Measurements from ENCODE around the gene PABPC3. TPM values are rescaled to one million over a fixed set of nuclear protein-coding genes. Genes with fewer than 3 reads are reported as not detected.
A peak's percentile ranks its signal among the peaks of the same experiment; 100 is the strongest.

PABPC3 gene
- total RNA-seq, 1 donor from 2014 or later, result 0.13 TPM

DNA sequence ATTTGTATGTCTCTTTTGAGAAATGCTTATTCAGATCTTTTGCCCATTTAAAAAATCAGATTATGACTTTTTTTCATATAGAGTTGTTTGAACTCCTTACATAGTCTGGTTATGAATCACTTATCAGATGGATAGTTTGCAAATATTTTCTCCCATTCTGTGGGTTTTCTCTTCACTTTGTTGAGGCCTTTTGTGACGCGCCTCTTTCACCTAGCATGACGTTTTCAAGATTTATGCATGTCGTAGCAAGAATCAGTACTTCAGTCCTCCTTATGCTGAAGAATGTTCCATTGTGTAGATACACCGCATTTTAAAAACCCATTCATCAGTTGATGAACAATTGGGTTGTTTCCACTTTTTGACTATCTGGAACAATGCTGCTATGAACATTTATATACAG lies 13.4 kb downstream of the PABPC3 start:
- ATAC-seq (no peak), DNase-seq (ENCODE audit: low spot score) (no peak)
- intact Hi-C loops (cut with DNase I), result no loop called here

DNA sequence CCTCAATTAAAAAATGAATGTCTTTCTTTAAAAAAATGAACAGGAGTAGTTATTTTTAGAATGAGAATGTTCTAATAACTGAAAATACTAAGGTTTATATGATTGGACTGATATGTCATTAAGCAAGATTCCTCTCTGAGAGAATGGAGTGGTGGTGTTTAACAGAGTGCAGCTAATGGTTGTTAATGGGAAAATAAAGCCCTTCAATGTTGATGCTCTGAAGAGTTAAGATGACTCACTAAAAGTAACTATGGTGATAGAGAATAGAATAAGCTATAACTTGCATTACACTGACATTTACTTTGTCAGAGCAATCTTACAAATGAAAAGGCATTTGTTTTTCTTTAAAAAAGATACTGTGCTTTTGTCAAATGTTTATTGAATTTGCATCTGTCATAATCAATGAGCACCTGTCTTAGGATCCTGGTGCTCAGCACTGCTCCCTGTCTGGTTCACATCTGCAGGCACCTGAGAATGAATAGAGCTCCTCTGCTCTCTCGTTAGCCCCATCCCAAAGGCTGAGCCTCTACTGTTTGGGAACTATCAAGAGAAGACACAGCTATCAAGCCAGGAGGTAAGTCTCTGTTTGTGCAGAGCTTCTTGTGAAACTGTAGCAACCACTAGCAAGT lies 15.1 kb downstream of the PABPC3 start:
- ATAC-seq (no peak), DNase-seq (ENCODE audit: low spot score) (no peak)
- intact Hi-C loops (cut with DNase I), result no loop called here

DNA sequence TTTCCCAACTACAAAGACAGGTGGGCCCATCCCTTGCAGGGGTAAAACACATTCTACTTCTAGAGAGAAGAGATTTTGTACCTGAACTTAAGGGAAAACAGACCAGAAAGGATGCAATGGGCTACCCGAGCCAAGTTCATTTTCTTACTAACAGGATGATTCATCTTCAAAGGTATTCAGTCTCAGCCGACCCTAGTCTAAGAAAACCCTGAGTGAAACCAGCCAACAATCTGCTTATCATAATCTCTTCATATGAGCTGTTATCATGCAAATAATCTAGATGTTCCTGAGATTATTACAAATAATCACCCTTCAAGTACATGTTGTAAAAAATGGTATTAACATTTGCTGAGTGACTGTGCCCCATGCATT lies 15.6 kb downstream of the PABPC3 start:
- intact Hi-C loops (cut with DNase I), result no loop called here
- DNase-seq (ENCODE audit: low spot score), result no peak

GRCh38 chr13:25112695-25113255 lies 16.8 kb downstream of the PABPC3 start:
- intact Hi-C loops (cut with DNase I), result no loop called here
- ATAC-seq (no peak), DNase-seq (ENCODE audit: low spot score) (no peak)

More for the DNA sequence above, 15.6 kb downstream of the PABPC3 start:
- no peak for ATAC-seq

DNA sequence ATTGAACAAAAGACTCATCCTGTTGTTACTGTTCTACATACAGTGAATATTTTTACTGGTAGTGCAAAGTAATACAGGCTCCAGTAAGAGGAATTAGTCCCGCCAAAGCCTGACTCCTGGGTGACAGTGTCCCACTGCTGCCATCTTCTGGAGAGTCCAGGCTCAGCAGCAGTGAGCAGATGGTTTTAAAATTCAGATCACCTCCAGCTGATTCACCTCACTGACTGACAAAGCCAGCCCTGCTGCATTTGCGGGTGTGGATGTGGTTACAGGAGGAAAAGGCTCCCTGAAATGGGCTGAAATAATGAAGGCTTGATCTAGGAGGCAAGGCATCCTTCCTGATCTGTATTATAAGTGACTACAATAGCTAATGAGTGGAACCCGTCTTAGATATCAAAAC lies 18.3 kb downstream of the PABPC3 start:
- peak; percentile 64 for ATAC-seq
- DNase-seq (ENCODE audit: low spot score), result peak; percentile 76
- intact Hi-C loops (cut with DNase I), result no loop called here

DNA sequence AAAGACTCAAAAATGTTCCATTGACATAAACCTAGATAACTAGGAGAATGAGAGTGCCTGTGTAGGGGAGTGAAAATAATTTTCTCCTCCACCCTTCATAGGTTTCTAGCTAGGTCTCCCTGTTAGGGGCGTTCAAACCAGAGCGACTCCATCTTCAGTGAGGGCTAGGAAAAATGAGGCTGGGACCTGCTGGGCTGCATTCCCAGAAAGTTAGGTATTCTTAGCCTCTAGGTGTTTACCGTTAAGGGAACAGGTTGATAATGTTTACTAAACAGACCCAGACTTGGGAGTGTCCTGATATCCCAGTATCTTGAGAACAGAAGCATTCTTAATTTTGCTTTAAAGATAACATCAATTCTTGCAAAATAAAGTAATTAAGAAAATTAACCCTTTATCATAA lies 20.1 kb downstream of the PABPC3 start:
- DNase-seq (ENCODE audit: low spot score) (no peak), ATAC-seq (no peak)
- intact Hi-C loops (cut with DNase I), result no loop called here

DNA sequence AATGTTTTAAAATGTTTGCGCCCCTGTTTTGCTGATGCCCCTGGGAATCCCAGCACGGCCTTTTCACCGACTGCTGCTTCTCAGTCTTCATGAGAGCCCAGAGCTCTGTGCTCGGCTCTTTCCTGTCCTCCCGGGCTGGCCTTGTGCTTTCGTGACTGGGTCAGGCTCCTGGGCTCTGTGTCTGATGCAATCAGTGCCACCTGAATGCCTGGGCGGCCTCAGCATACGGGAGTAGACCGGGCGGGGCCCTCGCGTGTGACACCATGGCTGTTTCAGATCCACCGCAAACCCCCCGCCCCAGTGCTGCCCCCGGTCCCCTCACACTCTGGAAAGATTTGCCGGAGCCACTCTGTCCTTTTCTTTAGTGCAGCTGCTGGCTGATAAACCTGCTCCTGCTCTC lies 21.4 kb downstream of the PABPC3 start:
- intact Hi-C loops (cut with DNase I), result no loop called here
- DNase-seq (ENCODE audit: low spot score) (no peak), ATAC-seq (no peak)

DNA sequence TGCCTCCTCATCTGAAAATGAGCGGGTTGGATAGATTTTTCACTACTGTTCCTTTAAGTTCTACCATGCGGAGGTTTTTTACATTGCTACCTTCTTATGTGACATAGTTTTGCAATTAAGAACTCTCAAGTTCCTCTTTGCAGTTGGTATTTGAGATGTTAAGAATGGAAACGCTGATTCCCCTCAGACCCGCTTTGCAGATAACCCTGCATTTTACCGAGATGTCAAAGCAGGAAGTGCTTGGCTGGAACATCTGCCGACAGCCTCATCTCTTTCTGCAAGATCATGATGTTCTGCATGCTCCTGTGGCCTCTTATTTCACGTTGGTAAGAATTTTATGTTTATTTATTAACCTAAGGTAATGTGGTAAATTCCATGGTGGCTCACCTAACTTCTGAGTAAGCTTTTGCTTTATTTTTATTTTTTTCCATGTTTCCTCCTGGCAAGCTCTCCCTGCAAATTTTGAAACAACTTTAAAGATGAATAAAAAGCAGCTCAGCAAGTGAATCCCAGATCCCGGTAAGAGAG lies 22.5 kb downstream of the PABPC3 start:
- intact Hi-C loops (cut with DNase I), result no loop called here
- DNase-seq (ENCODE audit: low spot score), result no peak
- ATAC-seq, result no peak

- intact Hi-C loops (cut with DNase I), result no loop called here
- ATAC-seq, result no peak
- no peak for DNase-seq (ENCODE audit: low spot score)
These were observed 35.0 kb downstream of the PABPC3 start for GRCh38 chr13:25130944-25131343.

DNA sequence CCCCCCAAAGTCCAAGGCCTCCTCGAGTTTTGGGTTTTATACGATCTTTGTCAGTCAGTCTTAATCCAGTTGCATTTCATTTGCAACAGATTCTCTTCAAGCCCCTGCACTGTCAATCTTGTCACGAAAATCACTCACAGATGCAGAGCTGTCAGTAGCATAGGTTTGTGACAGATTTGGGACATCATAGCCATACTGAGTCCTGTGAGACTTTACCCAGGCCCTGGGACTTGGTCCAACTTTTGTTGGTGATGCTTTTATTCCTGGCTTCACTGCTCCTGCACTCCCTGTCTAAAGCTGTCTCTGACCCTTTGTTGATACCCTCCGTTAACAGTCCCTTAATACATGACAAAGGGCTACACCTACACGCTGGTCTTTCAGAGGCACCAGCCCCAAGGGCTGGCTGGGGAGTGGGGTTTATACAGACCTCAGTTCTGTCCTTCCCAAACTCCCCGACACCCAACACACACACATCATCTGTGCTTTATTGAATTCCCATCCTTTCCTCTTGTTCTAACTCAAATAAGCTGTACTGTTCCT lies 36.0 kb downstream of the PABPC3 start:
- ATAC-seq (no peak), DNase-seq (ENCODE audit: low spot score) (no peak)
- intact Hi-C loops (cut with DNase I), result no loop called here

DNA sequence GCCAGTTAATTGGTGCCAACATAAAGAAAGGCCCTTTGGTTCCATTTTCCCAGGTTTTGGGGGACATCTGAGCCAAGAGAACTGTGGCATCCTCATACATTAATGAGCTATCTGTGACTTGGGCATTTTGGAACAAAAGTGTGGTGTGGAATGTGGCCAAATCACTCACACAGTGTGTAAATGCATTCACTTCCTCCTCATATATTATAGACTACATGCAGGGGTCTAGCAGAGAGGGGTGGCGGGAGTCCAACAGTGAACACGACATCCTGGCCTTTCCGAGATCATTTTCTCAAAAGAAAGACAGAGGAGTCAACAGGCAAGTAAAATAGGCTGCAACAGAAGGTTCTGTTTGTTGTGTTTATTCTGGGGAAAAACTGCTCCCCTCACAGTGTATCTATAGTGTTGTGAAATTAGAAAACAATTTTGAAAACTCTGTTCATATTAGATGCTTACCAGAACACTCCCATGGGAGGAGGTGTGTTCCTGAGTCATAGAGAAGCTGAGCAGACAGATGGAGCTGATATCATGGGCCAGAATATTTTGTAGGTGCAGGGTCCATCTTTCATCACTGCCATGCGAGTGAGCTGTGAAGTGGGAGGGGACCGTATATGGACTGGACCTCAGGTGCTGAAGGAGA lies 36.9 kb downstream of the PABPC3 start:
- intact Hi-C loops (cut with DNase I), result no loop called here
- no peak for ATAC-seq
- DNase-seq (ENCODE audit: low spot score), result no peak

GRCh38 chr13:25135896-25136295 lies 40.0 kb downstream of the PABPC3 start:
- no peak for ATAC-seq
- intact Hi-C loops (cut with DNase I), result no loop called here

GRCh38 chr13:25136880-25137787 lies 41.2 kb downstream of the PABPC3 start:
- no peak for ATAC-seq
- no peak for DNase-seq (ENCODE audit: low spot score)
- intact Hi-C loops (cut with DNase I), result no loop called here

More at GRCh38 chr13:25135896-25136295, 40.0 kb downstream of the PABPC3 start:
- DNase-seq (ENCODE audit: low spot score), result no peak

DNA sequence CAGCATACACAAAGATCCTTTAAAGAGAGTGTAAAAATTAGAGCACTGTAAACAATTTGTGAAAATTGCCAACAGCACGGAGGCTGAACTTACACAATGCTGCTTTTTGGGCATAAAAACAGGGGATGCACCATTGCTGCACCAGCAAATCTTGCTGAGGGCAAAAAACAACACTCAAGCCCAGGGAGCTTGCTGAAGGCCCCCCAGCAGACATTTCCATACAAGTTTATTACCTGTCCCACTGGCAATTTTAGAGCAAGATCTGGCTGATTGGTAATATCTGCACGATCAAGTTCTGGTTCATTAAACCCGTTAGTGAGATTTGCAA lies 41.8 kb downstream of the PABPC3 start:
- intact Hi-C loops (cut with DNase I), result no loop called here
- ATAC-seq (no peak), DNase-seq (ENCODE audit: low spot score) (no peak)

DNA sequence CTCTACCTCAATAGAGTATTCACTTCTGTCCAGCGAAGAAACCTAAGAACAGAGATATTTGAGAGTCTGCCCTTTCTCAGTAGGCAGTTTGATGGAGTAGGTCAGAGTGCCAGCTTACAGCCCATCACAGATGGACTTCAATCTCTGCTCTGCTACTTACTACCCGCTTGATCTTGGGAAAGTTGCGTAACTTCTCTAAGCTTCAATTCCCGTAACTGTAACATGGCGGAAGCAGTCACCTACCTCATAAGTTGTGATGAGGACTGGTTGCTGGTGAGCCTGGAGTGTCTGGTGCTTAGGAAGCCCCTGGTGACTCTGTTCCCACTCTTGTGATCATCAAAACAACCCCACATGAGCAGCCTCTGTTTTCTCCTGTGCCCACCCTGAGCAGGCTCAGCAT lies 45.1 kb downstream of the PABPC3 start:
- ATAC-seq (no peak), DNase-seq (ENCODE audit: low spot score) (no peak)
- intact Hi-C loops (cut with DNase I), result no loop called here

GRCh38 chr13:25143706-25144105 lies 47.8 kb downstream of the PABPC3 start:
- DNase-seq (ENCODE audit: low spot score) (no peak), ATAC-seq (no peak)
- intact Hi-C loops (cut with DNase I), result no loop called here

DNA sequence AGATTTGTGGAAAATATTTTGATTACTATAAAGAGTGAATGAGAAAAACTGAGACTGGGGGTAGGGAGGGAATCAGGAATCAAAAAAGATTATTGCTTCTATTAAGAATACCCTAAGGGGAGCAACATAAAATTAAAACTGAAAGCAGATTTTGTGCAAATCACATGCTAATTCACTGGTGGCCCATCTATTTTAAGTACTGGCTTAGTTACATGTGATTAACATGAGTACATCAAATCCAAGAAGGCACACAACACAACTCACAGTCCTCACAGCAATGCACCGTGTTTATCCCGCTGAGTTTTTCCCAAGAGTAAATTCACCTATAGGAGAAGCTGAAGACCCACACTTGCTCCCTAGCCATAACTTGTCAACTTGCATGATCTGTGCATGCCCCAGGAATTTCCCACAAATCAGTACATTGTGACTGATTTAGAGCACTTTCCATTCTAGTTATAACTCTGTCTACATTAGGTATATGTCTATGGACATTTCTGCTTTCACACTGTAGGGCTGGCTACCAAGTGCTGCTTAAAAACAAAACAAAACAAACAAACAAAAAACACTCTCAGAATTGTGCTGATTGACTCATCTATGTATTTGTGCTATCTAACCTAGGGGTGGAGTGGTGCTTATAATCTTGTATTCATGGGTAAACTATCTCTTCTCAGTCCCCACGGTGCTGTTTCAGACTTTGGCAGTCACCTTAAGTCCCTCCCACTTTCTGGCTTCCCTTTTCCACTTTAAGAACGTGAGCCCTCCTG lies 51.9 kb downstream of the PABPC3 start:
- intact Hi-C loops (cut with DNase I), result no loop called here
- DNase-seq (ENCODE audit: low spot score) (no peak), ATAC-seq (no peak)

DNA sequence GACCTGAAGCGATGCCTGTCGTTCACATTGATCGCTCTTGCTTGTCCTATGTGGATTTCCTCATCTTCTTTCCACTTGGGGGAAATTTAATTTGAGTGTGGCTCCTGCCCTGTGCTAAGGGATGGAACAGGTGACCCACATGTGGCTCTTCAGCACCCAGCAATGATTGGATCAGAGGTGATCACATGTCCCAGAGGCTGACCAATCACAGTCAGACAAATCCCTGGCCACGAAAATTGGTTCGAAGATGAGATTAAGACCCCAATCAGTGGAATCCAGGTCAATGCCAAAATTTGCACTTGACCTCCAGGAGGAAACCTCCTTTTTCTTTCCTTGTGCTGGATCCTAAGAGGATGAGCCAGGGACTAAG lies 52.5 kb downstream of the PABPC3 start:
- DNase-seq (ENCODE audit: low spot score) (no peak), ATAC-seq (no peak)
- intact Hi-C loops (cut with DNase I), result no loop called here

All from sciatic nerve (tissue), 2 donors.